ENCODE data around the gene WDR35. TPM values are rescaled to one million over a fixed set of nuclear protein-coding genes. Genes with fewer than 3 reads are reported as not detected.

WDR35 gene
- total and polyA plus RNA-seq, 2 donors (not counting 3 experiments of a cell fraction or from before 2014, with no cell fraction given), result 3.6 to 8.0 TPM

GRCh38 chr2:19895535-19895934, 94.4 kb downstream of the WDR35 start:
- no peaks in the 10 kb centered on the region for H3K9me1 ChIP-seq (replicated peaks; ENCODE audit: control insufficient read depth, extremely low read depth, insufficient read depth, low read length)
- peaks cover 34% of the 10 kb centered on the region for H3K79me2 ChIP-seq (ENCODE audit: control insufficient read depth, insufficient read depth, low read length)
- DNase-seq (ENCODE audit: low read depth, low spot score), result peak; percentile 25
- FAIRE-seq, result no peak
- H3K4me3 ChIP-seq (replicated peaks in 1 of 3; ENCODE audit: insufficient read depth in 1 of 3, low read depth in 1 of 3, low read length in 3 of 3), result no peak overlapping the region
- no peaks in the 10 kb centered on the region for H3K27me3 ChIP-seq (ENCODE audit: control insufficient read depth in 2 of 2, insufficient read depth in 2 of 2, low read length in 2 of 2)
- ChIA-PET CTCF (no interaction called here), POLR2A (no interaction called here)
- intact Hi-C loops (cut with micrococcal nuclease), result no loop called here
- no peak overlapping the region for H3K4me2 ChIP-seq (ENCODE audit: insufficient read depth, low read length)
- dilution Hi-C loops (cut with MboI; ENCODE audit: extremely low pct_ligation_motif_present, low sequenced_read_pairs), result no loop called here
- H3K27ac ChIP-seq (ENCODE audit: insufficient read depth, low read depth, low read length), result no peak overlapping the region
- H2AFZ ChIP-seq (ENCODE audit: low read depth, low read length), result no peak overlapping the region
- no TSS peak for BruUV-seq (replicated peaks)
- no peaks in the 10 kb centered on the region for H3K9me3 ChIP-seq (replicated peaks; ENCODE audit: control insufficient read depth, insufficient read depth, low read length)
- no peaks in the 10 kb centered on the region for H4K20me1 ChIP-seq (replicated peaks; ENCODE audit: control insufficient read depth, extremely low read depth, insufficient read depth, low read length)
- peaks cover 19% of the 10 kb centered on the region for H3K4me1 ChIP-seq (ENCODE audit: control insufficient read depth, extremely low read depth, insufficient read depth, low read length)
- H3K36me3 ChIP-seq (ENCODE audit: control insufficient read depth in 2 of 2, extremely low read depth in 1 of 2, insufficient read depth in 2 of 2, low read length in 2 of 2), result no peaks in the 10 kb centered on the region
- TF ChIP-seq MAX (IDR thresholded peaks at IDR 0.05; ENCODE audit: insufficient read depth, insufficient read length) (no peak), JUN (IDR thresholded peaks at IDR 0.05; ENCODE audit: borderline replicate concordance, insufficient read depth, insufficient read length, low read depth) (no peak), MYC (IDR thresholded peaks at IDR 0.05; ENCODE audit: low read depth, low read length) (no peak), GATA2 (IDR thresholded peaks at IDR 0.05; ENCODE audit: insufficient read depth, insufficient read length, low read depth, low read length) (no peak), EZH2 (IDR thresholded peaks at IDR 0.05; ENCODE audit: borderline replicate concordance, low read depth, low read length, severe bottlenecking) (no peak), FOS (IDR thresholded peaks at IDR 0.05; ENCODE audit: borderline replicate concordance, insufficient read depth, low read length) (no peak), POLR2A (IDR thresholded peaks at IDR 0.05; ENCODE audit: low read depth, low read length) (no peak), POLR2AphosphoS5 (IDR thresholded peaks at IDR 0.05; ENCODE audit: insufficient read depth, low read depth, low read length) (no peak), CTCF (IDR thresholded peaks at IDR 0.05; ENCODE audit: extremely low read depth in 1 of 2, insufficient read depth in 1 of 2, low read depth in 1 of 2, low read length in 2 of 2) (no peak)
- no peak overlapping the region for H3K9ac ChIP-seq (replicated peaks; ENCODE audit: extremely low read depth, insufficient read depth, low read length)
